ENCODE measurements around the gene FOXO3. TPM values are rescaled to one million over a fixed set of nuclear protein-coding genes. Genes with fewer than 3 reads are reported as not detected.

FOXO3 gene
- total RNA-seq, 1 donor from 2014 or later: 13.7 TPM

- Histone ChIP-seq H2AFZ (replicated peaks) (no peak overlapping the region), H3K4me2 (no peak overlapping the region), H3K9me3 (ENCODE audit: low read depth) (no peaks in the 10 kb centered on the region), H3K79me2 (ENCODE audit: low read depth) (peaks cover 43% of the 10 kb centered on the region), H3K27ac (no peak overlapping the region), H3F3A (ENCODE audit: low read depth) (peaks cover 13% of the 10 kb centered on the region), H3K36me3 (peaks cover 5% of the 10 kb centered on the region), H4K20me1 (ENCODE audit: low read depth) (peaks cover 61% of the 10 kb centered on the region), H3K4me1 (peaks cover 9% of the 10 kb centered on the region), H3K9ac (no peak overlapping the region), H3K4me3 (no peak overlapping the region), H3K27me3 (peaks cover 34% of the 10 kb centered on the region)
- Mint-ChIP-seq H3K9me3 (peaks cover 4% of the 10 kb centered on the region), H3K27ac (no peak overlapping the region), H3K27me3 (ENCODE audit: insufficient read depth, low read depth) (peaks cover 18% of the 10 kb centered on the region), H3K36me3 (peaks cover 28% of the 10 kb centered on the region), H3K4me1 (peaks cover 17% of the 10 kb centered on the region), H3K4me3 (no peak overlapping the region)
- no peak for DNase-seq (ENCODE audit: low spot score)
- no peak for TF ChIP-seq EZH2 (IDR thresholded peaks at IDR 0.05)
Observed at GRCh38 chr6:108566406-108566805, 5.7 kb downstream of the FOXO3 start.

GRCh38 chr6:108568101-108568500 is 7.4 kb downstream of the FOXO3 start:
- H3K36me3 ChIP-seq: peaks cover 5% of the 10 kb centered on the region
- no peak overlapping the region for H2AFZ ChIP-seq (replicated peaks)
- H3K9ac ChIP-seq: no peak overlapping the region
- no peak overlapping the region for H3K4me2 ChIP-seq
- peaks cover 4% of the 10 kb centered on the region for H3F3A ChIP-seq (ENCODE audit: low read depth)
- H3K27me3 ChIP-seq: peaks cover 17% of the 10 kb centered on the region
- Mint-ChIP-seq H3K4me3 (no peak overlapping the region), H3K9me3 (no peaks in the 10 kb centered on the region), H3K36me3 (peaks cover 24% of the 10 kb centered on the region), H3K4me1 (peaks cover 5% of the 10 kb centered on the region), H3K27me3 (ENCODE audit: insufficient read depth, low read depth) (peaks cover 4% of the 10 kb centered on the region), H3K27ac (no peak overlapping the region)
- H3K79me2 ChIP-seq (ENCODE audit: low read depth): peaks cover 40% of the 10 kb centered on the region
- DNase-seq (ENCODE audit: low spot score): no peak
- H3K27ac ChIP-seq: no peak overlapping the region
- H3K4me3 ChIP-seq: no peak overlapping the region
- peaks cover 44% of the 10 kb centered on the region for H4K20me1 ChIP-seq (ENCODE audit: low read depth)
- peaks cover 5% of the 10 kb centered on the region for H3K4me1 ChIP-seq
- TF ChIP-seq CTCF (IDR thresholded peaks at IDR 0.05): no peak
- TF ChIP-seq EZH2phosphoT487 (IDR thresholded peaks at IDR 0.05): no peak
- TF ChIP-seq EZH2 (IDR thresholded peaks at IDR 0.05): no peak
- H3K9me3 ChIP-seq (ENCODE audit: low read depth): no peaks in the 10 kb centered on the region

- Histone ChIP-seq H2AFZ (replicated peaks) (no peak overlapping the region), H4K20me1 (ENCODE audit: low read depth) (peaks cover 38% of the 10 kb centered on the region), H3K27ac (no peak overlapping the region), H3K4me1 (no peaks in the 10 kb centered on the region), H3K36me3 (peaks cover 5% of the 10 kb centered on the region), H3K9ac (no peak overlapping the region), H3K4me2 (no peak overlapping the region), H3F3A (ENCODE audit: low read depth) (no peaks in the 10 kb centered on the region), H3K9me3 (ENCODE audit: low read depth) (no peaks in the 10 kb centered on the region), H3K27me3 (peaks cover 11% of the 10 kb centered on the region), H3K79me2 (ENCODE audit: low read depth) (peaks cover 34% of the 10 kb centered on the region), H3K4me3 (no peak overlapping the region)
- no peak for DNase-seq (ENCODE audit: low spot score)
- H3K4me3 Mint-ChIP-seq: no peak overlapping the region
- peaks cover 25% of the 10 kb centered on the region for H3K36me3 Mint-ChIP-seq
- TF ChIP-seq CTCF (IDR thresholded peaks at IDR 0.05) (no peak), EZH2 (IDR thresholded peaks at IDR 0.05) (no peak), EZH2phosphoT487 (IDR thresholded peaks at IDR 0.05) (no peak)
- peaks cover 4% of the 10 kb centered on the region for H3K27me3 Mint-ChIP-seq (ENCODE audit: insufficient read depth, low read depth)
- H3K27ac Mint-ChIP-seq: no peak overlapping the region
- no peaks in the 10 kb centered on the region for H3K9me3 Mint-ChIP-seq
- peaks cover 2% of the 10 kb centered on the region for H3K4me1 Mint-ChIP-seq
Observed at GRCh38 chr6:108568551-108569305, 8.0 kb downstream of the FOXO3 start.

- no peak overlapping the region for H3K27ac Mint-ChIP-seq
- no peak for DNase-seq (ENCODE audit: low spot score)
- H3K27me3 Mint-ChIP-seq (ENCODE audit: insufficient read depth, low read depth): peaks cover 2% of the 10 kb centered on the region
- H3K9me3 ChIP-seq (ENCODE audit: low read depth): no peaks in the 10 kb centered on the region
- H3K4me3 ChIP-seq: no peak overlapping the region
- H4K20me1 ChIP-seq (ENCODE audit: low read depth): peaks cover 25% of the 10 kb centered on the region
- H3K4me2 ChIP-seq: no peak overlapping the region
- H3K36me3 ChIP-seq: peaks cover 5% of the 10 kb centered on the region
- no peak overlapping the region for H3K27ac ChIP-seq
- H2AFZ ChIP-seq (replicated peaks): no peak overlapping the region
- H3K9ac ChIP-seq: no peak overlapping the region
- no peaks in the 10 kb centered on the region for H3K9me3 Mint-ChIP-seq
- no peaks in the 10 kb centered on the region for H3F3A ChIP-seq (ENCODE audit: low read depth)
- peaks cover 16% of the 10 kb centered on the region for H3K79me2 ChIP-seq (ENCODE audit: low read depth)
- no peaks in the 10 kb centered on the region for H3K27me3 ChIP-seq
- no peaks in the 10 kb centered on the region for H3K4me1 ChIP-seq
- H3K36me3 Mint-ChIP-seq: peaks cover 25% of the 10 kb centered on the region
- H3K4me3 Mint-ChIP-seq: no peak overlapping the region
- TF ChIP-seq CTCF (IDR thresholded peaks at IDR 0.05): peak; percentile 10
- no peak for TF ChIP-seq EZH2phosphoT487 (IDR thresholded peaks at IDR 0.05)
- no peaks in the 10 kb centered on the region for H3K4me1 Mint-ChIP-seq
Observed at GRCh38 chr6:108570517-108570916, 9.8 kb downstream of the FOXO3 start.

Data from neural progenitor cell (in vitro differentiated cells).